Measurements from ENCODE around the gene HDDC2. TPM values are rescaled to one million over a fixed set of nuclear protein-coding genes. Genes with fewer than 3 reads are reported as not detected.

The HDDC2 gene
- polyA plus RNA-seq, 4 donors, result 98.3 to 133 (median 111) TPM

- no peak for DNase-seq (ENCODE audit: low read depth in 4 of 4, low spot score in 2 of 4)
These were observed 56.1 kb downstream of the HDDC2 start for GRCh38 chr6:125245523-125246264.

GRCh38 chr6:125245109-125245508 lies 56.7 kb downstream of the HDDC2 start:
- DNase-seq (ENCODE audit: low read depth in 4 of 4, low spot score in 2 of 4), result no peak

- no peak for DNase-seq (ENCODE audit: low read depth in 4 of 4, low spot score in 2 of 4)
These were observed 64.0 kb downstream of the HDDC2 start for GRCh38 chr6:125237764-125238163.

GRCh38 chr6:125236536-125237327 lies 65.0 kb downstream of the HDDC2 start:
- no peak for DNase-seq (ENCODE audit: low read depth in 4 of 4, low spot score in 2 of 4)

- DNase-seq (ENCODE audit: low read depth in 4 of 4, low spot score in 2 of 4), result no peak
These were observed 68.6 kb downstream of the HDDC2 start for GRCh38 chr6:125233202-125233601.

- DNase-seq (ENCODE audit: low read depth in 4 of 4, low spot score in 2 of 4), result no peak
These were observed 69.3 kb downstream of the HDDC2 start for GRCh38 chr6:125232466-125232865.

- no peak for DNase-seq (ENCODE audit: low read depth in 4 of 4, low spot score in 2 of 4)
These were observed 70.0 kb downstream of the HDDC2 start for GRCh38 chr6:125231574-125232343.

GRCh38 chr6:125231133-125231532 lies 70.6 kb downstream of the HDDC2 start:
- DNase-seq (ENCODE audit: low read depth in 4 of 4, low spot score in 2 of 4), result no peak

- DNase-seq (ENCODE audit: low read depth in 4 of 4, low spot score in 2 of 4), result no peak
These were observed 71.1 kb downstream of the HDDC2 start for GRCh38 chr6:125230674-125231073.

- DNase-seq (ENCODE audit: low read depth in 4 of 4, low spot score in 2 of 4), result no peak
These were observed 72.7 kb downstream of the HDDC2 start for GRCh38 chr6:125228981-125229479.

GRCh38 chr6:125227244-125227643 lies 74.5 kb downstream of the HDDC2 start:
- no peak for DNase-seq (ENCODE audit: low read depth in 4 of 4, low spot score in 2 of 4)

Other genes starting within 250 kb of the HDDC2 start
- 100 to 1,000 TPM in 2 of 4 donors, 10 to 100 TPM in 2; 77.5 to 116 (median 97.5) TPM for gene TPD52L1, start 148.2 kb downstream of the HDDC2 start, polyA plus RNA-seq (ENCODE audit: insufficient read length in 4 of 4)

All from left renal cortex interstitium (tissue), 4 donors.